ENCODE measurements around the gene CD177.
"Not testable (repeated sequence)": the region's sequence is repeated elsewhere in the genome, so short reads cannot be mapped to it uniquely, and the experiment has no call there.

CD177 gene, protein sequence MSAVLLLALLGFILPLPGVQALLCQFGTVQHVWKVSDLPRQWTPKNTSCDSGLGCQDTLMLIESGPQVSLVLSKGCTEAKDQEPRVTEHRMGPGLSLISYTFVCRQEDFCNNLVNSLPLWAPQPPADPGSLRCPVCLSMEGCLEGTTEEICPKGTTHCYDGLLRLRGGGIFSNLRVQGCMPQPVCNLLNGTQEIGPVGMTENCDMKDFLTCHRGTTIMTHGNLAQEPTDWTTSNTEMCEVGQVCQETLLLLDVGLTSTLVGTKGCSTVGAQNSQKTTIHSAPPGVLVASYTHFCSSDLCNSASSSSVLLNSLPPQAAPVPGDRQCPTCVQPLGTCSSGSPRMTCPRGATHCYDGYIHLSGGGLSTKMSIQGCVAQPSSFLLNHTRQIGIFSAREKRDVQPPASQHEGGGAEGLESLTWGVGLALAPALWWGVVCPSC

GRCh38 chr19:43353606-43354304 lies at the start of gene CD177:
CD177 (plus strand) TSS chr19:43353686; CDS start chr19:43353715, 29 bp downstream.
- no peak for DNase-seq (ENCODE audit: low spot score)

GRCh38 chr19:43305642-43306041 lies 47.8 kb upstream of the CD177 start:
- DNase-seq (ENCODE audit: low spot score): no peak

GRCh38 chr19:43306097-43306496 lies 47.4 kb upstream of the CD177 start:
- DNase-seq (ENCODE audit: low spot score): no peak

DNA sequence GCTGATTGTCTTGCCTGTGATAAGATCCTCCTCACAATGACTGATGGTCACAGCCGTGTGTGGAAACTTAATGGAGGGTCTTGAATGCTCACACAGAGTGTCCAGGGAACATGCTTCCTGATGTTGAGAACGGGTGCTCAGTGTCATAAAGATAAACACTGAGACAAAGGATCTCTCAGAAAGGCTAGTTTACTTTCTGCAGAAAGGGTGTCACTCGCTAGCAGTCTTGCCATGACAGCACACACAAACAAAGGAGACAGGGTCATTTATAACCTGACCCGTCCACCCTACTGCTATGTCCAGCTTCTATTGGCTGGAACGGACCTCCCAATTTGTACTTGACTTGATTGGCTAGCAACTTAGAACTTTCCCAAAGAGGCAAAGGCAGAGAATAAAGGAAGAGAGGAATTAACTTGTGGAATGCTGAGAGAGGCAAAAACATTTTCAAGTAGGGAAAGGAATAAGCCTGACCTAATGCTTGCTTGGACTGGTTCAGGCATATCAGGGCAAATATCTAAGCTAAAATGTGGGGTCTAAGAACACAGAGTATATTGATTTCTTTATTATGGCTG lies 45.2 kb upstream of the CD177 start:
- no peak for DNase-seq (ENCODE audit: low spot score)

DNA sequence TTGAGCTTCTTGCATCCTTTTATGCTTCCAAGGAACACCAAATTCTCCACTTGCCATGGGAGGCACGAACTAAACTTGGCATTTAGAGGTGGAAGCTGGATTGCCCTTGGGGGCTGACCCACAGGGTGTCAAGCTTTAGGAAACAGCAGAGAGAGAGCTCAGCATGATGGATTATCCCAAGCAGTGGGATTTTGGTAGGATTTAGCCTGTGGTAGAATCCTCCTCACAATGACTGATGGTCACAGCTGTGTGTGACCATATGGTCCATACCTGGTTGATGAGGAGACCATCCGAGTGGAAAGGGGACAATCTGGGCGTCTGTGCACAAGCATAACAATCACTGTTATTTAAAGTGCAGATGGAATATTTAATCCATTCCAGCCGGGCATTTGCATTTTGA lies 44.0 kb upstream of the CD177 start:
- no peak for DNase-seq (ENCODE audit: low spot score)

- DNase-seq (ENCODE audit: low spot score): no peak
Measured at GRCh38 chr19:43310221-43310620, 43.3 kb upstream of the CD177 start.

- no peak for DNase-seq (ENCODE audit: low spot score)
Measured at GRCh38 chr19:43311256-43311655, 42.2 kb upstream of the CD177 start.

- no peak for DNase-seq (ENCODE audit: low spot score)
Measured at GRCh38 chr19:43311706-43312105, 41.8 kb upstream of the CD177 start.

GRCh38 chr19:43313711-43314495 lies 39.6 kb upstream of the CD177 start:
- DNase-seq (ENCODE audit: low spot score): no peak

GRCh38 chr19:43315851-43316250 lies 37.6 kb upstream of the CD177 start:
- DNase-seq (ENCODE audit: low spot score): no peak

- DNase-seq (ENCODE audit: low spot score): peak; percentile 87
Measured at GRCh38 chr19:43316591-43317319, 36.7 kb upstream of the CD177 start.

DNA sequence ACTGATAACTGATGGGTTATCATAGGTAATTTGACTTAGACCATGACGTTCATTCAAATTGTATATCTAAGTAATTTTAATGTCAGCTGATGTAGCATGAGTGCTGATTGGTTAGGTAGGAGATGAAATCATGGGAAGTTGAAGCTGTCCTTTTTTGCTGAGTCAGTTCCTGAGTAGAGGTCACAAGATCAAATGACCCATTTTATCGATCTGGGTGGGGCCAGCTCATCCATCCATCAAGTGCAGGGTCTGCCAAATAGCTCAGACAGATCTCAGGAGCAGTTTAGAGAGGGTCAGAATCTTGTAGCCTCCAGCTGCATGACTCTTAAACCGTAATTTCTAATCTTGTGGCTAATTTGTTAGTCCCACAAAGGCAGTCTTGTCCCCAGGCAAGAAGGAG lies 35.3 kb upstream of the CD177 start:
- DNase-seq (ENCODE audit: low spot score): no peak

DNA sequence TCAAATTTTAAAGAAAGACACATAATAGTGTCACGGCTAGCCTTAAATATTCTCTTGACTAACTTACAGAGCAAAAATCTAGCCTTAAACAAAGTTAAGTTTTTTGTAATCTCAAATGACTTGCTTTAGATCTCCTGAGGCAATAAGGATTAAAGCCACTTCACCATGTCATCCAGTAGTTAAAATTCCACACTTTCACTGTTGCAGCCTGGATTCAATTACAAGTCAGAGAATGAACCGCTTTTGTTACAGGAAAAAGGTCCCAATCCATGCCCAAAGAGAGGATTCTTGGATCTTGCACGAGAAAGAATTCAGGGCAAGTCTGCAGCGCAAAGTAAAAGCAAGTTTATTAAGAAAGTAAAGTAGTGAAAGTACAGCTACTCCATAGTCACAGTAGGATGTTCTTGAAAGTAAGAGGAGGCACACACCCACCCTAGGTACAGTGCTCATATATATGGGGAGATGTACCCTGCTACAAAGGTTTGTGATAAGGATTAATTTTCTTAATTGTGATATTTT lies 34.6 kb upstream of the CD177 start:
- no peak for DNase-seq (ENCODE audit: low spot score)

DNA sequence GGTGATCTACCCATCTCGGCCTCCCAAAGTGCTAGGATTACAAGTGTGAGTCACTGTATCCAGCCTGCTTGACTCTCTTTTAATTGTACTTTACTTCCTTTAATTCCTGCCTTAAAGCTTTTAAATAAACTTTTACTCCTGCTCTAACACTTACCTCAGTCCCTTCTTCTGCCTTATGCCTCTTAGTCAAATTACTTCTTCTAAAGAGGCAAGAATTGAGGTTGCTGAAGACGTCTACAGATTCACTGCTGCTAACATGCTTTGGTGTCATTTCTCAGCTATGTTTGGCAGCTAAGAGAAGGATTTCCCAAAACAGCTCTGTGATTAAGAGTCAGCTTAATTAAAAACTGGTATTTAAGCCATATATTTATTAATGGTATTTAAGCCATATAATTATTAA lies 32.9 kb upstream of the CD177 start:
- no peak for DNase-seq (ENCODE audit: low spot score)

DNA sequence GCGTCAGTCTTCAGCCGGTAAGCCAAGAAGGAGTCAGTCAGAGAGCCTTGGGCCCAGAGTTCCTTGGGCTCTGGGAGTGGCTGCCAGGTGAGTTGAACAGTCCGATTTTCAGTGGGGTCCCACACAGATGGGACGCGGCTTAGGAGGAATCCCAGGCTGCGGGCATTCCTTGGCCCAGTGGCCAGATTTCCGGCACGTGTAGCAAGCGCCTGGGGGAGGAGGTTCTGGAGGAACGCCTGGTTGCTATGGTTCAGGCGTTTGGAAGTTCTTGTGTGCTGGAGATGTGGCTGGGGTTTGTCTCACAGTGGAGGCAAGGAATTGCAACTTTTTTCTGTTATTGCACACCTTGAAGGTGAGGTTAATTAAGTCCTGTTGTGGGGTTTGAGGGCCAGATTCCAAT lies 26.7 kb upstream of the CD177 start:
- not testable (repeated sequence) for DNase-seq (ENCODE audit: low spot score)

DNA sequence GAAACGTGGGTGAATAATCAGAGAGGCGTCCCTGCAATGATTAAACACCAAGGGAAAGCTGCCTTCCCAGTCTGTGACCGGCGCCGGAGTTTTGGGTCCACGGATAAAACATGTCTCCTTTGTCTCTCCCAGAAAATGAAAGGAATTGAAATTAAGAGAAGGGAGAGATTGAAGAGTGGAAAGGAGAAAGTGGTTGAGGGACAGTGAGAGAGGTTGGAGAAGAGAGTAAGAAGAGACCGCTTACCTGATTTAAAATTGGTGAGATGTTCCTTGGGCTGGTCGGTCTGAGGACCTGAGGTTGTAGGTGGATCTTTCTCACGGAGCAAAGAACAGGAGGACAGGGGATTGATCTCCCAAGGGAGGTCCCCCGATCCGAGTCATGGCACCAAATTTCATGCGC lies 24.9 kb upstream of the CD177 start:
- not testable (repeated sequence) for DNase-seq (ENCODE audit: low spot score)

DNA sequence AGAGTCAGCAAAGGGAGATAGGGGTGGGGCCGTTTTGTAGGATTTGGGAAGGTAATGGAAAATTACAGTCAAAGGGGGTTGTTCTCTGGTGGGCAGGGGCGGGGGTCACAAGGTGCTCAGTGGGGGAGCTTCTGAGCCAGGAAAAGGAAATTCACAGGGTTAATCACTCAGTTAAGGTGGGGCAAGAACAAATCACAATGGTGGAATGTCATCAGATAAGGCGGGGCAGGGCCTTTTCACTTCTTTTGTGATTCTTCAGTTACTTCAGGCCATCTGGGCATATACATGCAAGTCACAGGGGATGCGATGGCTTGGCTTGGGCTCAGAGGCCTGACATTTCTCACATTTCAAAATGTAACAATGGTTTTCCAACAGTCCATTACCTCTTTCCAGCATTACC lies 24.4 kb upstream of the CD177 start:
- DNase-seq (ENCODE audit: low spot score): not testable (repeated sequence)

DNA sequence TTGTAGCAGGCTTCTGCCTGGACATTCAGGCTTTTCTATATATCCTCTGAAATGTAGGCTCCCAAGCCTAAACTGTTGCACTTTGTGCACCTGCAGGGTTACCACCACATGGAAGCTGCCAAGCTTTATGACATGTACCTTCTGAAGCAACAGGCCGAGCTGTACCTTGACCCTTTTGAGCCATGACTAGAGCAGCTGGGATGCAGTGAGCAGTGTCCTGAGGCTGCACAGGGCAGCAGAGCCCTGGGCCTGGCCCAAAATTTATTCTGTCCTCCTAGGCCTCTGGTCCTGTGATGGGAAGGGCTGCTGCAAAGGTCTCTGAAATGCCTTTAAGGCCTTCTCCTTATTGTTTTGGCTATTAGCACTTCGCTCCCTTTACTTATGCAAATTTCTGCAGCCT lies 23.5 kb upstream of the CD177 start:
- DNase-seq (ENCODE audit: low spot score): no peak

GRCh38 chr19:43330726-43331434 lies 22.6 kb upstream of the CD177 start:
- DNase-seq (ENCODE audit: low spot score): no peak

- no peak for DNase-seq (ENCODE audit: low spot score)
Measured at GRCh38 chr19:43331435-43332010, 22.0 kb upstream of the CD177 start.

Data from ecto neural progenitor cell (in vitro differentiated cells).